Heart left ventricle (tissue), 16 donors: Measurements from ENCODE around the gene SMAD7. TPM values are rescaled to one million over a fixed set of nuclear protein-coding genes. Genes with fewer than 3 reads are reported as not detected.

Experiments used
- ATAC-seq, 4 donors: fragments of 200-7000 bp; cut with Tn5 transposase; one replicate each; pipeline ENCODE4 v1.9.1; 2020 to 2022; ENCODE audit warnings: moderate library complexity in 4 of 4, mild to moderate bottlenecking in 3 of 4, moderate number of reproducible peaks in 1 of 4
- DNase-seq, 5 donors: peaks; one replicate each; pipeline ENCODE4 v3.0.0-alpha.2; 2020
- H3K27ac ChIP-seq, 12 donors: fragments of 200-600 bp; sonication (generic) in 4 of 12; one replicate each; pipeline versions ENCODE4 v1.5.0 to v1.8.0; 2016 to 2022; ENCODE audit warnings: mild to moderate bottlenecking in 2 of 12
- H3K27me3 ChIP-seq, 9 donors: fragments of 200-600 bp; sonication (generic) in 2 of 9; one replicate each; pipeline versions ENCODE4 v1.5.1 to v1.8.0; 2016 to 2022; ENCODE audit warnings: mild to moderate bottlenecking in 3 of 9
- H3K36me3 ChIP-seq, 9 donors: fragments of 200-600 bp; sonication (generic) in 2 of 9; one replicate each; pipeline versions ENCODE4 v1.5.0 to v1.8.0; 2018 to 2022; ENCODE audit warnings: mild to moderate bottlenecking in 2 of 9
- H3K4me1 ChIP-seq, 12 donors: fragments of 200-600 bp; sonication (generic) in 4 of 12; one replicate each; pipeline versions ENCODE4 v1.5.0 to v1.8.0; 2016 to 2022; ENCODE audit warnings: mild to moderate bottlenecking in 3 of 12
- H3K4me3 ChIP-seq, 12 donors: fragments of 200-600 bp; sonication (generic) in 4 of 12; one replicate each; pipeline versions ENCODE4 v1.5.0 to v1.8.0; 2017 to 2022; ENCODE audit warnings: mild to moderate bottlenecking in 9 of 12, moderate library complexity in 4 of 12
- H3K9me3 ChIP-seq, 12 donors: fragments of 200-600 bp; sonication (generic) in 4 of 12; one replicate each; pipeline versions ENCODE4 v1.5.0 to v1.8.0; 2016 to 2022; ENCODE audit warnings: mild to moderate bottlenecking in 1 of 12
- POLR2A ChIP-seq, 2 donors: fragments of 450-650 bp; IDR thresholded peaks; one replicate each; pipeline ENCODE4 v1.6.1; 2017; ENCODE audit warnings: antibody characterized with exemption in 2 of 2, mild to moderate bottlenecking in 2 of 2, moderate library complexity in 2 of 2
- WGBS, 4 donors: extraction: QIAGEN DNeasy Blood & Tissue Kit in 2 of 4; methylation state at CpG; one replicate each; pipeline versions ENCODE4 v1.1.5 to v1.1.7; 2013 to 2018; 5-methylcytosine and 5-hydroxymethylcytosine counted together
- intact Hi-C, 10 donors: fragments of 100-400 bp; cut with DNase I; formaldehyde crosslinking; loops; one replicate each; pipeline versions ENCODE4 v1.11.1 to v1.14.2; 2022
- polyA plus RNA-seq, 2 donors: library from polyadenylated mRNA; stranded (reverse); fragments of 200-250 nt; gene quantifications; one replicate each; pipeline ENCODE4 v1.2.3, GENCODE V29; 2013
- total RNA-seq, 9 donors: library from RNA; depleted of rRNA in 2 of 9; stranded (reverse); fragments of >200 nt in 2 of 9; fragmentation: NEBNext Ultra II Directional in 3 of 9; extraction: Animal tissue kit (Norgen Biotek cat#: 25700) in 3 of 9; gene quantifications; one replicate each; pipeline versions ENCODE4 v1.1.0 to v1.2.4, GENCODE V29; 2016 to 2023
- TF ChIP-seq, protein P1 (sequence below), 12 donors: fragments of 200-600 bp; sonication (generic) in 4 of 12; IDR thresholded peaks; one replicate each; pipeline versions ENCODE4 v1.5.0 to v1.8.0; 2018 to 2022; ENCODE audit warnings: antibody characterized with exemption in 12 of 12, mild to moderate bottlenecking in 5 of 12
- donor health status: ischemic (EF 13 %, LVEDD 7.1; RV severe dilation, severe dysfunction).
- donor health status: healthy with polysubstance abuse.
- donor health status: DM: no; HTN: yes; CAD: no.
- donor health status: DM: no; HTN: no; CAD: no.
- donor health status: ischemic (EF 25% LVEDD 6.9; RV normal size, moderate dysfunction).
- donor health status: ischemic (EF 25% LVEDD 5.7; RV mildly dilated, moderate dysfunction).
- donor health status: healthy.
- donor health status: DM: yes; HTN: yes; CAD: no.
- donor health status: ischemic (EF 35%, LVEDD 5.7; RV mildly dilated, moderate dysfunction).
- donor health status: nonischemic (EF 11% LVEDD 7.7; RV severe dilation, severe dysfunction).
- donor health status: DM: yes; HTN: yes; CAD: no.
- donor health status: PGD.
- donor health status: ischemic (EF 29% LVEDD 5.4; RV normal size, mild dysfunction).
- donor health status: nonischemic (EF 23%, LVEDD 6.1; RV moderate dilation, normal function).

SMAD7 gene
- total and polyA plus RNA-seq, 11 donors = 9.1 to 32.0 (median 19.9) TPM

- TF ChIP-seq, protein P1, sequence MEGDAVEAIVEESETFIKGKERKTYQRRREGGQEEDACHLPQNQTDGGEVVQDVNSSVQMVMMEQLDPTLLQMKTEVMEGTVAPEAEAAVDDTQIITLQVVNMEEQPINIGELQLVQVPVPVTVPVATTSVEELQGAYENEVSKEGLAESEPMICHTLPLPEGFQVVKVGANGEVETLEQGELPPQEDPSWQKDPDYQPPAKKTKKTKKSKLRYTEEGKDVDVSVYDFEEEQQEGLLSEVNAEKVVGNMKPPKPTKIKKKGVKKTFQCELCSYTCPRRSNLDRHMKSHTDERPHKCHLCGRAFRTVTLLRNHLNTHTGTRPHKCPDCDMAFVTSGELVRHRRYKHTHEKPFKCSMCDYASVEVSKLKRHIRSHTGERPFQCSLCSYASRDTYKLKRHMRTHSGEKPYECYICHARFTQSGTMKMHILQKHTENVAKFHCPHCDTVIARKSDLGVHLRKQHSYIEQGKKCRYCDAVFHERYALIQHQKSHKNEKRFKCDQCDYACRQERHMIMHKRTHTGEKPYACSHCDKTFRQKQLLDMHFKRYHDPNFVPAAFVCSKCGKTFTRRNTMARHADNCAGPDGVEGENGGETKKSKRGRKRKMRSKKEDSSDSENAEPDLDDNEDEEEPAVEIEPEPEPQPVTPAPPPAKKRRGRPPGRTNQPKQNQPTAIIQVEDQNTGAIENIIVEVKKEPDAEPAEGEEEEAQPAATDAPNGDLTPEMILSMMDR (IDR thresholded peaks at IDR 0.05) = no peak
- no peak for TF ChIP-seq POLR2A (IDR thresholded peaks at IDR 0.05)
- intact Hi-C loops = loop anchor here in 8 of 10 donors (5.0 to 10.0 kb wide), 9 partner anchors 42 to 270 kb away; no protein-coding TSS in a partner anchor
- 56 to 61% (median 59%) methylated on average over 7 of the region's 7 CpGs for WGBS, 4 donors
- H3K36me3 ChIP-seq = peaks cover 0 to 64% (median 32%) of the 10 kb centered on the region in 9 donors
- DNase-seq (no peak), ATAC-seq (peak in 2 of 4 donors; percentile 3 to 14)
- no peaks in the 10 kb centered on the region for H3K9me3 ChIP-seq
- peak overlapping the region in 9 of 12 donors; percentile 78 to 98 (median 92) for H3K4me3 ChIP-seq
- H3K27me3 ChIP-seq = no peaks in the 10 kb centered on the region
- peaks cover 11 to 95% (median 80%) of the 10 kb centered on the region in 12 donors for H3K4me1 ChIP-seq
- peak overlapping the region in 10 of 12 donors; percentile 34 to 100 (median 90) for H3K27ac ChIP-seq
Measured at GRCh38 chr18:48944634-48945033, 6.1 kb downstream of the SMAD7 start.

DNA sequence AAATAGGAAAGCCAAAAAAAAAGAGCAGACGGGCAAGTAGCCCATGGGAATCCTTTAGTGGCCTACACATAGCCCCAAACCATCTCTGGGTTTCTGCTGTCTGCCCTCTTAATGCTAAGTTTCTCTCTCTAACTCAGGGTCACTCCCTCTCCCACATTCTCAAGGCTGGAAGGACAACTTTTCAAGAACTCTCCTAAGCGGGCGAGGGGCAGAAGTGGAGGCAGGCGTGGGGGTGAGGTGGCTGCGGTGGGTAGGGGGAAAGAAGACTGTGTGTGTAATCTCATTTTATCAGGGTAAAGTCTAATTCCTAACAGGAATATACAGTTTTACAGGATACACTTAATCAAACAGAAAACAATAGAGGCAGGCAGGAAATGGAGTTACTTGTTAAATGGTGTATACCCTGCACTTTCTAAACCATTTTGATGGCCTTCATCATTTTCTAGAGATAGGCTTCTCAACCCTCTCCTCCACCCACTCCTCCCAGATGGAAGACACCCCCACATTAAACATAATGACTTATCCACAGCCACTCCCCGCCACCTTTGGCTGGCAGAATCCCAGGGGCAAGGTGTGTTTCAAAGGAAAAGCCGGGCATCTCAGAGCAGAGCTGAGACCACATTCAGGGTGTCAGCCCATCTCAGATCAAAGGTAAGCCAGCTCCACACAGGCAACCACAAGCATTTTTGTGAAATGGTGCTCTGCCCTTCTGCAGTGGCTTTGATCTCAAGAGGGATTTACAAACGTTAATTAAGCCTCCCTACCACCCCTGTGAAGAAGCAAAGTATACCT, 6.8 kb downstream of the SMAD7 start:
- Histone ChIP-seq H3K27me3 (no peaks in the 10 kb centered on the region), H3K36me3 (peaks cover 0 to 64% (median 32%) of the 10 kb centered on the region in 9 donors), H3K4me1 (peaks cover 11 to 96% (median 84%) of the 10 kb centered on the region in 12 donors), H3K27ac (peak overlapping the region; percentile 10 to 100 (median 63)), H3K4me3 (peak overlapping the region in 10 of 12 donors; percentile 5 to 98 (median 92)), H3K9me3 (no peaks in the 10 kb centered on the region)
- WGBS, 4 donors = 63 to 67% (median 65%) methylated on average over 8 of the region's 8 CpGs
- no peak for ATAC-seq
- intact Hi-C loops = loop anchor here in 3 of 10 donors (5.0 to 10.0 kb wide), 3 partner anchors 162 to 269 kb away; no protein-coding TSS in a partner anchor
- no peak for DNase-seq
- TF ChIP-seq POLR2A (IDR thresholded peaks at IDR 0.05) = no peak
- TF ChIP-seq, protein P1 (IDR thresholded peaks at IDR 0.05) = no peak

- Histone ChIP-seq H3K9me3 (no peaks in the 10 kb centered on the region), H3K4me1 (peaks cover 15 to 100% (median 90%) of the 10 kb centered on the region in 12 donors), H3K36me3 (peaks cover 0 to 64% (median 32%) of the 10 kb centered on the region in 9 donors), H3K27me3 (no peaks in the 10 kb centered on the region), H3K27ac (peak overlapping the region in 10 of 12 donors; percentile 10 to 100 (median 59)), H3K4me3 (peak overlapping the region in 10 of 12 donors; percentile 5 to 98 (median 88))
- DNase-seq (no peak), ATAC-seq (no peak)
- TF ChIP-seq POLR2A (IDR thresholded peaks at IDR 0.05) = no peak
- TF ChIP-seq, protein P1 (IDR thresholded peaks at IDR 0.05) = no peak
- intact Hi-C loops = loop anchor here in 3 of 10 donors (5.0 to 10.0 kb wide), 3 partner anchors 161 to 269 kb away; no protein-coding TSS in a partner anchor
- 57 to 74% (median 69%) methylated on average over 7 of the region's 7 CpGs for WGBS, 4 donors
Measured at GRCh38 chr18:48943333-48943732, 7.4 kb downstream of the SMAD7 start.
